GM12865 (cell line): Measurements from ENCODE around the gene CAPN15.

Experiments
- DNase-seq: peaks from one replicate; pipeline ENCODE4 v3.0.0; 2010; ENCODE audit warnings: low read depth
- H3K4me3 ChIP-seq: 2 replicates; pipeline ENCODE4 v1.5.1; 2011; ENCODE audit warnings: mild to moderate bottlenecking, low read depth, low read length, control low read depth
- CTCF ChIP-seq: IDR thresholded peaks from 2 replicates; pipeline ENCODE4 v1.5.1; 2011; ENCODE audit warnings: low read length, control low read depth, low read depth, inconsistent platforms; ENCODE audit not compliant: insufficient read depth; ENCODE audit errors: missing control alignments

CAPN15 gene

GRCh38 chr16:534856-535445 is 7.4 kb downstream of the CAPN15 start:
- no peak for TF ChIP-seq CTCF
- H3K4me3 ChIP-seq: no peak overlapping the region
- DNase-seq: no peak

GRCh38 chr16:535446-536405 is 8.2 kb downstream of the CAPN15 start:
- H3K4me3 ChIP-seq: no peak overlapping the region
- TF ChIP-seq CTCF: no peak
- DNase-seq: no peak

- DNase-seq: no peak
- H3K4me3 ChIP-seq: no peak overlapping the region
- TF ChIP-seq CTCF: no peak
Observed at GRCh38 chr16:536746-537145, 9.2 kb downstream of the CAPN15 start.

GRCh38 chr16:537415-538335 is 10.2 kb downstream of the CAPN15 start:
- DNase-seq: no peak
- no peak overlapping the region for H3K4me3 ChIP-seq
- no peak for TF ChIP-seq CTCF

- H3K4me3 ChIP-seq: no peak overlapping the region
- no peak for DNase-seq
- no peak for TF ChIP-seq CTCF
Observed at GRCh38 chr16:539901-540530, 12.5 kb downstream of the CAPN15 start.

- TF ChIP-seq CTCF: no peak
- DNase-seq: no peak
- no peak overlapping the region for H3K4me3 ChIP-seq
Observed at GRCh38 chr16:540645-541340, 13.3 kb downstream of the CAPN15 start.
